ENCODE measurements around the gene CFAP46. TPM values are rescaled to one million over a fixed set of nuclear protein-coding genes. Genes with fewer than 3 reads are reported as not detected.

Gene CFAP46
- total RNA-seq, 4 donors from 2014 or later = not detected

DNA sequence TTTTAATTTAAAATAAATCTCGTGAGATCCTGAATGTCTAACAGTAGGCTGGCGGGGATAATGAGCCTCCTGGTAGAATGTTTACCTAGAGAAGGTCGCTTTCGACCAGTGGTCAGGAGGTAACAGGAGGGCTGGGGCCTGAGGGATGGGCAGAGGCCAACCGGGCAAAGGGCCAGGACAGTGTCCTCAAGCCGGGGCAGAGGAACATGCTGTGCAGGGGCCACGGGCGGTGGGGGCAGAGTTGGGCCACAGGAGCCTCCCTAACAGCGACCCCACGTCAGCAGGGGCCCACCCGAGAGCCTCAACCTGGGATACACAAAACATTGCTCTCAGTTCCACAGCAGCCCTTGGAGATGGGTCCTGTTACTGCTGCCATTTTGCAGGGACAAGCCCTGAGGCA lies 14.5 kb downstream of the CFAP46 start:
- no peak for DNase-seq
- no peak overlapping the region for H3K4me3 ChIP-seq
- H3K36me3 ChIP-seq = no peaks in the 10 kb centered on the region
- H3K9me3 ChIP-seq = no peaks in the 10 kb centered on the region
- TF ChIP-seq POLR2A (IDR thresholded peaks at IDR 0.05) = no peak
- TF ChIP-seq, protein P1, sequence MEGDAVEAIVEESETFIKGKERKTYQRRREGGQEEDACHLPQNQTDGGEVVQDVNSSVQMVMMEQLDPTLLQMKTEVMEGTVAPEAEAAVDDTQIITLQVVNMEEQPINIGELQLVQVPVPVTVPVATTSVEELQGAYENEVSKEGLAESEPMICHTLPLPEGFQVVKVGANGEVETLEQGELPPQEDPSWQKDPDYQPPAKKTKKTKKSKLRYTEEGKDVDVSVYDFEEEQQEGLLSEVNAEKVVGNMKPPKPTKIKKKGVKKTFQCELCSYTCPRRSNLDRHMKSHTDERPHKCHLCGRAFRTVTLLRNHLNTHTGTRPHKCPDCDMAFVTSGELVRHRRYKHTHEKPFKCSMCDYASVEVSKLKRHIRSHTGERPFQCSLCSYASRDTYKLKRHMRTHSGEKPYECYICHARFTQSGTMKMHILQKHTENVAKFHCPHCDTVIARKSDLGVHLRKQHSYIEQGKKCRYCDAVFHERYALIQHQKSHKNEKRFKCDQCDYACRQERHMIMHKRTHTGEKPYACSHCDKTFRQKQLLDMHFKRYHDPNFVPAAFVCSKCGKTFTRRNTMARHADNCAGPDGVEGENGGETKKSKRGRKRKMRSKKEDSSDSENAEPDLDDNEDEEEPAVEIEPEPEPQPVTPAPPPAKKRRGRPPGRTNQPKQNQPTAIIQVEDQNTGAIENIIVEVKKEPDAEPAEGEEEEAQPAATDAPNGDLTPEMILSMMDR (IDR thresholded peaks at IDR 0.05) = no peak
- H3K27me3 ChIP-seq = no peaks in the 10 kb centered on the region
- no peak overlapping the region for H3K27ac ChIP-seq
- H3K4me1 ChIP-seq = no peaks in the 10 kb centered on the region

DNA sequence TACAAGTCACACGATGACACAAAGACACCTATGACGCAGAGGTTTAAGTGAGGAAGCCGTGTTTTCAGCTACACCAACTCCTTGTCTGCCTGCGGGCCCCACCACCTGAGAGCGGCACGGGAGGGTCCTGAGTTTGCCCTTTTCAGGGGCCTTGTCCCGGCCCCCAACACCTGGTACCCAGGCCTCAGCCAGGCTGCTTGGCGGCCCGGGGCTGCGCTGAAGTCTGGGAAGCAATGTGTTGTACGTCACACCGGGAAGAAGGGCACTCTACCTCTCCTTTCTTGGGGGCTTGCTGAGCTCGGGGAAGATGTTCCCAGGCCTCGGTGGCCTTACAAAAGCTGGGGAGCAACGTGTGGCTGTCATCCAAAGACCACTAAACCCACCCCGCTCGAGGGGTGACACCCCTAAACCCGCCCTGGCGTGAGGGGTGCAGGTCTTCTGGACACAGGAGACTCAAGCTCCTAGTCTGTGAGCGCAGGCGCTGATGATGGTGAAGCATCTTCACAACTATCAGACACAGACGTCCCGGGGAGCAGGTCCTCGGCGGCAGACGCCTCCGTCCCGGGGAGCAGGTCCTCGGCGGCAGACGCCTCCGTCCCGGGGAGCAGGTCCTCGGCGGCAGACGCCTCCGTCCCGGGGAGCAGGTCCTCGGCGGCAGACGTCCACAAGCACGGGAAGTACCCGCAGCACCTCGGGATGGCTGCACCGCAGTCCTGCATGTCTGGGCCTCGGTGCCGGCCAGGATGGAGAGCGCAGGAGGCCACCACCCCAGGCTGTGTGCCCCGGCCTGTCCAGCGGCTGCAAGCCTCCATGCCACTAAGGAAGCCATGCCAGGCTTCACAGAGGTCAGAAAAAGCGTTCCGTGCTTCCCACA lies 15.4 kb downstream of the CFAP46 start:
- Histone ChIP-seq H3K4me1 (no peaks in the 10 kb centered on the region), H3K27me3 (no peaks in the 10 kb centered on the region), H3K4me3 (no peak overlapping the region), H3K9me3 (no peaks in the 10 kb centered on the region), H3K27ac (no peak overlapping the region), H3K36me3 (no peaks in the 10 kb centered on the region)
- TF ChIP-seq, protein P1 (IDR thresholded peaks at IDR 0.05) = no peak
- no peak for TF ChIP-seq POLR2A (IDR thresholded peaks at IDR 0.05)
- DNase-seq = no peak

DNA sequence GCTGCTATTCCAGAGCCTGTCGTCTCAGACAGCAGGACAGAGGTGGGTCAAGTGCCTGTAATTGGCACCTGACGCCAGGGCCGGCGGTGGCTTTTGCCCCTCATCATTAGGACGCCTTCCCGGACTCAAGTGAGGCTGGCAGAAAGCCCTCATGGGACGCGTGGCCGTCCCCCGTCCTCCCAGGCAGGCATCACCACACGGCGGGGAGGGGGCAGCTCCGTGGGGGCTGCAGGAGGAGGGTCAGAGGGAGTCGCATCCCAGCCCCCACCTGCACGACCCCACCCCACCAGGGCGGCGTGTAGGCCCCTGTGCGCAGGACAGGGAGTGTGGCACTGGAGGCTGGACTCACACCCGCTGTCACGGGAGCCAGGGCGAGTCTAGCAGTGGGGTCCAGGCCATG lies 16.3 kb downstream of the CFAP46 start:
- H3K9me3 ChIP-seq = no peaks in the 10 kb centered on the region
- no peak overlapping the region for H3K4me3 ChIP-seq
- H3K36me3 ChIP-seq = no peaks in the 10 kb centered on the region
- H3K4me1 ChIP-seq = no peaks in the 10 kb centered on the region
- no peak for TF ChIP-seq POLR2A (IDR thresholded peaks at IDR 0.05)
- TF ChIP-seq, protein P1 (IDR thresholded peaks at IDR 0.05) = no peak
- DNase-seq = no peak
- no peaks in the 10 kb centered on the region for H3K27me3 ChIP-seq
- no peak overlapping the region for H3K27ac ChIP-seq

DNA sequence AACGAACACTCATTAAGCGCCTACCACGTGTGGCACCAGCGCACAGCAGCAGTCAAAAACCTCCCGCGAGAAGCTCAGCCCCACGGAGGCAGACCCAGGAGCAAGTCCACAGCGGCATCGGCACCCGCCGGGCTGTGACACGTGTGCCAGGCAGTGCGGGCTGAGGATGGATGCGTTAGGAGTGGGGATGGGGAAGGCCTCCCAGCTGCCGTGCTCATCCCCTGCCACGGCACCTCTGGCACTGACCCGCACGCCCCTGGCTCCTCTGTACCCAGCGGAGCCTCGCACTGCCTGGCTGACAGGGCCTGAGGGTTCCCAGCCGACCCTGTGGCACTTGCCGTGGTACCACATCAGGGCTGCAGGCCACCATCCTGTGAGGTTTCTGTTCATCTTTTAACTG lies 16.8 kb downstream of the CFAP46 start:
- H3K4me3 ChIP-seq = no peak overlapping the region
- no peaks in the 10 kb centered on the region for H3K36me3 ChIP-seq
- H3K4me1 ChIP-seq = no peaks in the 10 kb centered on the region
- no peak for DNase-seq
- no peaks in the 10 kb centered on the region for H3K9me3 ChIP-seq
- TF ChIP-seq, protein P1 (IDR thresholded peaks at IDR 0.05) = no peak
- TF ChIP-seq POLR2A (IDR thresholded peaks at IDR 0.05) = no peak
- H3K27me3 ChIP-seq = no peaks in the 10 kb centered on the region
- H3K27ac ChIP-seq = no peak overlapping the region

DNA sequence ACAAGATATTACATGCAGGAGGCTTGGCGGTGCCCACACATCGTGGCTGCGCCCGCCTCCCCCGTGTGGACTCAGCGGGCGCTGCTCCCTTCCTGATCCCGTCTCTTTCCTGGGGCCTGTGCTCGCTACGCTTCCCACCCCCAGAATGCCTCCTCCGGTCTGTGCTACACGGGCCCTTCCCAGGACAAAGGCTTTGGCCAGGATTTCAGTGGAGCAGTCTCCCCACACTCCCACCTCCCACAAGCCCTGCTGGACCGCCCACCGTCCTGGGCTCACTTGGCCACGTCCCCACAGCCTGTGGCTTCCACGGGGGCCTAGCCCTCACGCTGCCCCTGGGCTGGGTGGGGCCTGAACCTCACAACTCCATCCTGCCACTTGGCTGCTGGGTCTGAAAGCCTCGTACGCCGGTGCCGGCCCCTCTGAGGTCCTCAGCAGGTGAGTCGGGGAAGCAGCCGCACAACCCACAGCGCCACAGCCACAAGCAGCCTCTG lies 17.3 kb downstream of the CFAP46 start:
- TF ChIP-seq POLR2A (IDR thresholded peaks at IDR 0.05) = no peak
- TF ChIP-seq, protein P1 (IDR thresholded peaks at IDR 0.05) = no peak
- Histone ChIP-seq H3K4me3 (no peak overlapping the region), H3K27ac (no peak overlapping the region), H3K27me3 (no peaks in the 10 kb centered on the region), H3K36me3 (no peaks in the 10 kb centered on the region), H3K4me1 (no peaks in the 10 kb centered on the region), H3K9me3 (no peaks in the 10 kb centered on the region)
- no peak for DNase-seq

Measured in Peyer's patch (tissue), 4 donors.